Progenitor cell of endocrine pancreas (in vitro differentiated cells): ENCODE data around the gene FUOM. TPM values are rescaled to one million over a fixed set of nuclear protein-coding genes. Genes with fewer than 3 reads are reported as not detected.
"Not testable (repeated sequence)": the region's sequence is repeated elsewhere in the genome, so short reads cannot be mapped to it uniquely, and the experiment has no call there.

Experiments
- DNase-seq: peaks from one replicate; pipeline ENCODE4 v3.0.0; 2021; ENCODE audit warnings: low spot score; ENCODE audit not compliant: unreplicated experiment
- H3K27ac Mint-ChIP-seq: 2 replicates; pipeline ENCODE4 v1.8.0; 2021; ENCODE audit warnings: mild to moderate bottlenecking, moderate library complexity, mixed read lengths
- H3K27me3 Mint-ChIP-seq: 2 replicates; pipeline ENCODE4 v1.8.0; 2021; ENCODE audit warnings: mixed read lengths
- H3K36me3 Mint-ChIP-seq: 2 replicates; pipeline ENCODE4 v1.8.0; 2022; ENCODE audit warnings: mixed read lengths; ENCODE audit not compliant: insufficient read depth
- H3K4me1 Mint-ChIP-seq: 2 replicates; pipeline ENCODE4 v1.8.0; 2021; ENCODE audit warnings: low read depth, mixed read lengths
- H3K4me3 Mint-ChIP-seq: 2 replicates; pipeline ENCODE4 v1.8.0; 2021; ENCODE audit warnings: low read depth, mild to moderate bottlenecking, moderate library complexity, mixed read lengths
- H3K9me3 Mint-ChIP-seq: 2 replicates; pipeline ENCODE4 v1.8.0; 2021; ENCODE audit warnings: low read depth, mixed read lengths
- total RNA-seq: library from RNA; stranded (reverse); gene quantifications from 2 replicates; pipeline ENCODE4 v1.2.1, GENCODE V29; 2021
- TF ChIP-seq, protein P1 (sequence below): fragments of 200-600 bp; sonication (generic); IDR thresholded peaks from one replicate; pipeline ENCODE4 v1.5.0; 2021; ENCODE audit warnings: antibody characterized with exemption, mild to moderate bottlenecking; ENCODE audit not compliant: unreplicated experiment

FUOM gene
- total RNA-seq, 1 donor from 2014 or later, result 14.7 TPM

GRCh38 chr10:133324198-133324792, 33.5 kb downstream of the FUOM start:
- peaks cover 4% of the 10 kb centered on the region for H3K4me1 Mint-ChIP-seq
- H3K4me3 Mint-ChIP-seq, result no peak overlapping the region
- no peak overlapping the region for H3K27ac Mint-ChIP-seq
- TF ChIP-seq, protein P1, sequence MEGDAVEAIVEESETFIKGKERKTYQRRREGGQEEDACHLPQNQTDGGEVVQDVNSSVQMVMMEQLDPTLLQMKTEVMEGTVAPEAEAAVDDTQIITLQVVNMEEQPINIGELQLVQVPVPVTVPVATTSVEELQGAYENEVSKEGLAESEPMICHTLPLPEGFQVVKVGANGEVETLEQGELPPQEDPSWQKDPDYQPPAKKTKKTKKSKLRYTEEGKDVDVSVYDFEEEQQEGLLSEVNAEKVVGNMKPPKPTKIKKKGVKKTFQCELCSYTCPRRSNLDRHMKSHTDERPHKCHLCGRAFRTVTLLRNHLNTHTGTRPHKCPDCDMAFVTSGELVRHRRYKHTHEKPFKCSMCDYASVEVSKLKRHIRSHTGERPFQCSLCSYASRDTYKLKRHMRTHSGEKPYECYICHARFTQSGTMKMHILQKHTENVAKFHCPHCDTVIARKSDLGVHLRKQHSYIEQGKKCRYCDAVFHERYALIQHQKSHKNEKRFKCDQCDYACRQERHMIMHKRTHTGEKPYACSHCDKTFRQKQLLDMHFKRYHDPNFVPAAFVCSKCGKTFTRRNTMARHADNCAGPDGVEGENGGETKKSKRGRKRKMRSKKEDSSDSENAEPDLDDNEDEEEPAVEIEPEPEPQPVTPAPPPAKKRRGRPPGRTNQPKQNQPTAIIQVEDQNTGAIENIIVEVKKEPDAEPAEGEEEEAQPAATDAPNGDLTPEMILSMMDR, result no peak
- H3K27me3 Mint-ChIP-seq, result peaks cover 50% of the 10 kb centered on the region
- no peaks in the 10 kb centered on the region for H3K36me3 Mint-ChIP-seq
- DNase-seq, result no peak
- H3K9me3 Mint-ChIP-seq, result no peaks in the 10 kb centered on the region

GRCh38 chr10:133322064-133322709, 35.6 kb downstream of the FUOM start:
- not testable (repeated sequence) for DNase-seq, H3K9me3 Mint-ChIP-seq, H3K4me1 Mint-ChIP-seq, H3K4me3 Mint-ChIP-seq, H3K27ac Mint-ChIP-seq, H3K36me3 Mint-ChIP-seq
- peaks cover 36% of the 10 kb centered on the region for H3K27me3 Mint-ChIP-seq

DNA sequence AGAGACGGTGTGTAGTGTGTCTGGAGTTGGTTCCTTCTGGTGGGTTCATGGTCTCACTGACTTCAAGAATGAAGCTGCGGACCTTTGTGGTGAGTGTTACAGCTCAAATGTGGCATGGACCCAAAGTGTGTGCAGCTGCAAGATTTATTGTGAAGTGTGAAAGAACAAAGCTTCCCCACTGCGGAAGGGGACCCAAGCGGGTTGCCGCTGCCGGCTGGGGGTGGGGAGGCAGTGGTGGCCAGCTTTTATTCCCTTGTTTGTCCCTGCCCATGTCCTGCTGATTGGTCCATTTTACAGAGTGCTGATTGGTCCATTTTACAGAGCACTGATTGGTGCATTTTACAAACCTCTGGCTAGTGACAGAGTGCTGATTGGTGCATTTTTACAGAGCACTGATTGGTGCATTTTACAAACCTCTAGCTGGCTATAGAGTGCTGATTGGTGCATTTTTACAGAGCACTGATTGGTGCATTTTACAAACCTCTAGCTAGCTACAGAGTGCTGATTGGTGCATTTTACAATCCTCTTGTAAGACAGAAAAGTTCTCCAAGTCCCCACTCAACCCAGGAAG, 36.9 kb downstream of the FUOM start:
- H3K4me3 Mint-ChIP-seq, H3K9me3 Mint-ChIP-seq, H3K4me1 Mint-ChIP-seq, H3K27ac Mint-ChIP-seq, DNase-seq, H3K36me3 Mint-ChIP-seq: not testable (repeated sequence)
- H3K27me3 Mint-ChIP-seq, result peaks cover 25% of the 10 kb centered on the region

DNA sequence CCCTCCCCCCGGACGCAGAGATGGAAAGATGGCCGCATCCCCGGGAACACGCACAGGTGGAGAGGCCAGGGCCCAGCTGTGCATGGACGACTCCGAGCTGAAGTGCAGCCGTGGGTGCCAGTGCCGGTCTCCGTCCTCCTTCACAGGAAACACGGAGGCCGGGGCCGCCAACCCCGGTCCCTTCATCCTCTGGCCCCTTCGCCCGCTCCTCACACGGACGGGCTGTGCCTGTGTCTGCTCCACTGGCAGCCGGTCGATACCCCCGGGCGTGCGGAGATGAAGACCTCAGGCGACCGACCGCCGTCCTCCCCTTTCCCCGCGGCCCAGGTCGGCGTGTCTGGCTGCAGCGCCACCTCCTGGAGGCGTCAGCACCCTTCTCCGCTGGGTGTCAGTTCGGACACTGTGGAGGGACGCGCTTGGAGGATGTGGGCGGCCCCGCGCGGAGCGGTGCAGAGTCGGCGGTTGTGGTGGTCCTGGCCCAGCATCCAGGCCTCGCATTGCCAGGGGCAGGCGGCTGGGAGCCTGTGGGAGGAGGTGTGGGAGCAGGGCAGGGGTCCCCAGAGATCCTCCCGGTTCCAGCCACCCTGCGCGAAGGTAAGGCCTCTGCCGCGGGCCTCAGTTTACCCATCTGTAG, 39.2 kb downstream of the FUOM start:
- Mint-ChIP-seq H3K27me3 (peaks cover 21% of the 10 kb centered on the region), H3K36me3 (peaks cover 2% of the 10 kb centered on the region), H3K27ac (no peak overlapping the region), H3K4me3 (peak overlapping the region; percentile 47), H3K9me3 (no peaks in the 10 kb centered on the region), H3K4me1 (peaks cover 1% of the 10 kb centered on the region)
- DNase-seq, result peak; percentile 86
- TF ChIP-seq, protein P1, result peak; percentile 91

- no peak overlapping the region for H3K4me3 Mint-ChIP-seq
- H3K27me3 Mint-ChIP-seq, result peaks cover 12% of the 10 kb centered on the region
- TF ChIP-seq, protein P1, result no peak
- H3K9me3 Mint-ChIP-seq, result no peaks in the 10 kb centered on the region
- no peak overlapping the region for H3K27ac Mint-ChIP-seq
- peaks cover 1% of the 10 kb centered on the region for H3K4me1 Mint-ChIP-seq
- DNase-seq, result no peak
- peaks cover 2% of the 10 kb centered on the region for H3K36me3 Mint-ChIP-seq
These were observed 41.1 kb downstream of the FUOM start for GRCh38 chr10:133316732-133317131.

DNA sequence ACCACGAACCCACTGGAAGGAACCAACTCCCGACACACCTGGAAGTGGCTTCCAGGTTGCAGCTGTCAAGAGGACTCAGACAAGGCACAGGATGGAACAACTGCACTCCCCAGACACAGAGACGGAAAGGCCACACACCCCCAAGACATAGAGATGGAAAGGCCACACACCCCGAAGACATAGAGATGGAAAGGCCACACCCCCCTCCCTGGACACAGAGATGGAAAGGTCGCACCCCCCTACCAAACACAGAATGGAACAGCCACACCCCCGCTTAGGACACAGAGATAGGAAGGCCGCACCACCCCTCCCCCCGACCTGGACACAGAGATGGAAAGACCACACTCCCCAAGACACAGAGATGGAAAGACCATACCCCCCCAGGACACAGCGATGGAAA, 41.6 kb downstream of the FUOM start:
- Mint-ChIP-seq H3K4me1 (peaks cover 1% of the 10 kb centered on the region), H3K27me3 (peaks cover 12% of the 10 kb centered on the region), H3K9me3 (no peaks in the 10 kb centered on the region), H3K27ac (no peak overlapping the region), H3K4me3 (no peak overlapping the region), H3K36me3 (peaks cover 4% of the 10 kb centered on the region)
- TF ChIP-seq, protein P1, result no peak
- DNase-seq, result no peak
